Measurements from ENCODE around the gene SORCS2. TPM values are rescaled to one million over a fixed set of nuclear protein-coding genes. Genes with fewer than 3 reads are reported as not detected.

The SORCS2 gene
- polyA plus RNA-seq, 1 donor from 2014 or later: 1.0 TPM

DNA sequence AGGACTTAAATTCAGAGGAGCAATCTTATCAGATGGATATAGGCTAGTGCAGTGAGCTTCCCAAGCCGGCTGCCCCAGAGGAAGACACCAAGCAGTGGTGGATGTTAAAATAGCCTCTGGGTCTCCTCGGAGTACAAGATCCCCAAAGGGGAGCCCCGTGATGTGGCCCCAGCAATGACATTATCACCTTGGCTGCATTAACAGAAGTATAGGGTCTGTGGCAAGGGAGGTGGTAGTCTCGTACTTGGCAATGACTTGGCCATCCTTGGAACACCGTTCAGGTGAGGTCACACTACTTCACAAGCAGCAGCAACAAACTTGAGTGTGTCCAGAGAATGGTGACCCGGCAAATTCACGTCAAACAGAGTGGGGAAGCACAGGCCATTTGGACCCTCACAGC, 174.6 kb downstream of the SORCS2 start:
- H4K20me1 ChIP-seq (ENCODE audit: insufficient read depth): no peaks in the 10 kb centered on the region
- no peak overlapping the region for H2AFZ ChIP-seq (ENCODE audit: low read depth, low read length)
- no peaks in the 10 kb centered on the region for H3K36me3 ChIP-seq (ENCODE audit: insufficient read depth, low read length)
- no peaks in the 10 kb centered on the region for H3K9me2 ChIP-seq (ENCODE audit: insufficient read depth, low read length)
- no peaks in the 10 kb centered on the region for H3F3A ChIP-seq (ENCODE audit: insufficient read depth, low read length, poor library complexity, severe bottlenecking)
- H3K79me2 ChIP-seq (replicated peaks; ENCODE audit: insufficient read depth, low read length): no peaks in the 10 kb centered on the region
- H3K27ac ChIP-seq (ENCODE audit: low read length): no peak overlapping the region
- H3K4me3 ChIP-seq (ENCODE audit: low read length): no peak overlapping the region
- H3K4me2 ChIP-seq (ENCODE audit: low read length): no peak overlapping the region
- H3K9me3 ChIP-seq (ENCODE audit: low read length): no peaks in the 10 kb centered on the region
- no peak for TF ChIP-seq TAF1 (IDR thresholded peaks at IDR 0.05; ENCODE audit: low read depth)
- TF ChIP-seq, protein P1, sequence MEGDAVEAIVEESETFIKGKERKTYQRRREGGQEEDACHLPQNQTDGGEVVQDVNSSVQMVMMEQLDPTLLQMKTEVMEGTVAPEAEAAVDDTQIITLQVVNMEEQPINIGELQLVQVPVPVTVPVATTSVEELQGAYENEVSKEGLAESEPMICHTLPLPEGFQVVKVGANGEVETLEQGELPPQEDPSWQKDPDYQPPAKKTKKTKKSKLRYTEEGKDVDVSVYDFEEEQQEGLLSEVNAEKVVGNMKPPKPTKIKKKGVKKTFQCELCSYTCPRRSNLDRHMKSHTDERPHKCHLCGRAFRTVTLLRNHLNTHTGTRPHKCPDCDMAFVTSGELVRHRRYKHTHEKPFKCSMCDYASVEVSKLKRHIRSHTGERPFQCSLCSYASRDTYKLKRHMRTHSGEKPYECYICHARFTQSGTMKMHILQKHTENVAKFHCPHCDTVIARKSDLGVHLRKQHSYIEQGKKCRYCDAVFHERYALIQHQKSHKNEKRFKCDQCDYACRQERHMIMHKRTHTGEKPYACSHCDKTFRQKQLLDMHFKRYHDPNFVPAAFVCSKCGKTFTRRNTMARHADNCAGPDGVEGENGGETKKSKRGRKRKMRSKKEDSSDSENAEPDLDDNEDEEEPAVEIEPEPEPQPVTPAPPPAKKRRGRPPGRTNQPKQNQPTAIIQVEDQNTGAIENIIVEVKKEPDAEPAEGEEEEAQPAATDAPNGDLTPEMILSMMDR (IDR thresholded peaks at IDR 0.05; ENCODE audit: poor library complexity, severe bottlenecking): no peak
- no peak overlapping the region for H3K9ac ChIP-seq (ENCODE audit: low read length)
- H3K27me3 ChIP-seq (ENCODE audit: insufficient read depth, low read depth, low read length): no peaks in the 10 kb centered on the region

DNA sequence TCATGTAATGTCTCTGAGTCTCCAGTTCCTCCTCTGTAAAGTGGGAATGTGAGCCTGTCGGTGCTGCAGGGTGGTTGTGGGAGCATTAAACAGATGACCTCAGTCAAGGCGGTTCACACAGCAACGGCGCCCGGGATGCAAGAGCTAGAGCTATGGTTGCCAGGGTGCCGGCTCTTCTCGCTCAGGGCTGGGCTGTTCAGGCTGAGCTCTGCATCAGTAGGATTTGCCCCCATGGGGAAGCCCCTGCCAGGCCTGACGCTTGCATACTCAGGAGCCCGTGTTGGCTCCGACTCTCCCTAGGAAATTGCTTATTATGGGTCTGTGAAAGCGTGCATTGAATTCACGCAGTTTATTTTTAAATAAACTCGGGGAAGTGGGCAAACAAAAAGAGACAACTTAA, 175.1 kb downstream of the SORCS2 start:
- no peak overlapping the region for H3K4me2 ChIP-seq (ENCODE audit: low read length)
- no peak overlapping the region for H3K4me3 ChIP-seq (ENCODE audit: low read length)
- no peaks in the 10 kb centered on the region for H3K79me2 ChIP-seq (replicated peaks; ENCODE audit: insufficient read depth, low read length)
- no peaks in the 10 kb centered on the region for H3K9me2 ChIP-seq (ENCODE audit: insufficient read depth, low read length)
- no peaks in the 10 kb centered on the region for H4K20me1 ChIP-seq (ENCODE audit: insufficient read depth)
- H3K9ac ChIP-seq (ENCODE audit: low read length): no peak overlapping the region
- no peak overlapping the region for H3K27ac ChIP-seq (ENCODE audit: low read length)
- TF ChIP-seq EP300 (conservative IDR thresholded peaks at IDR 0.05; ENCODE audit: poor library complexity, severe bottlenecking) (no peak), POLR2AphosphoS5 (IDR thresholded peaks at IDR 0.05) (no peak), RAD21 (conservative IDR thresholded peaks at IDR 0.05) (no peak), TAF1 (IDR thresholded peaks at IDR 0.05; ENCODE audit: low read depth) (no peak), MXI1 (conservative IDR thresholded peaks at IDR 0.05; ENCODE audit: poor library complexity, severe bottlenecking) (no peak), EZH2 (IDR thresholded peaks at IDR 0.05; ENCODE audit: borderline replicate concordance, insufficient read depth, low read length, poor library complexity, severe bottlenecking) (no peak), SMC3 (conservative IDR thresholded peaks at IDR 0.05; ENCODE audit: poor library complexity) (no peak)
- TF ChIP-seq, protein P1 (IDR thresholded peaks at IDR 0.05; ENCODE audit: poor library complexity, severe bottlenecking): no peak
- TF ChIP-seq, protein P2, sequence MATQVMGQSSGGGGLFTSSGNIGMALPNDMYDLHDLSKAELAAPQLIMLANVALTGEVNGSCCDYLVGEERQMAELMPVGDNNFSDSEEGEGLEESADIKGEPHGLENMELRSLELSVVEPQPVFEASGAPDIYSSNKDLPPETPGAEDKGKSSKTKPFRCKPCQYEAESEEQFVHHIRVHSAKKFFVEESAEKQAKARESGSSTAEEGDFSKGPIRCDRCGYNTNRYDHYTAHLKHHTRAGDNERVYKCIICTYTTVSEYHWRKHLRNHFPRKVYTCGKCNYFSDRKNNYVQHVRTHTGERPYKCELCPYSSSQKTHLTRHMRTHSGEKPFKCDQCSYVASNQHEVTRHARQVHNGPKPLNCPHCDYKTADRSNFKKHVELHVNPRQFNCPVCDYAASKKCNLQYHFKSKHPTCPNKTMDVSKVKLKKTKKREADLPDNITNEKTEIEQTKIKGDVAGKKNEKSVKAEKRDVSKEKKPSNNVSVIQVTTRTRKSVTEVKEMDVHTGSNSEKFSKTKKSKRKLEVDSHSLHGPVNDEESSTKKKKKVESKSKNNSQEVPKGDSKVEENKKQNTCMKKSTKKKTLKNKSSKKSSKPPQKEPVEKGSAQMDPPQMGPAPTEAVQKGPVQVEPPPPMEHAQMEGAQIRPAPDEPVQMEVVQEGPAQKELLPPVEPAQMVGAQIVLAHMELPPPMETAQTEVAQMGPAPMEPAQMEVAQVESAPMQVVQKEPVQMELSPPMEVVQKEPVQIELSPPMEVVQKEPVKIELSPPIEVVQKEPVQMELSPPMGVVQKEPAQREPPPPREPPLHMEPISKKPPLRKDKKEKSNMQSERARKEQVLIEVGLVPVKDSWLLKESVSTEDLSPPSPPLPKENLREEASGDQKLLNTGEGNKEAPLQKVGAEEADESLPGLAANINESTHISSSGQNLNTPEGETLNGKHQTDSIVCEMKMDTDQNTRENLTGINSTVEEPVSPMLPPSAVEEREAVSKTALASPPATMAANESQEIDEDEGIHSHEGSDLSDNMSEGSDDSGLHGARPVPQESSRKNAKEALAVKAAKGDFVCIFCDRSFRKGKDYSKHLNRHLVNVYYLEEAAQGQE (IDR thresholded peaks at IDR 0.05; ENCODE audit: borderline replicate concordance): no peak
- H3F3A ChIP-seq (ENCODE audit: insufficient read depth, low read length, poor library complexity, severe bottlenecking): no peaks in the 10 kb centered on the region
- H3K9me3 ChIP-seq (ENCODE audit: low read length): no peaks in the 10 kb centered on the region
- H2AFZ ChIP-seq (ENCODE audit: low read depth, low read length): no peak overlapping the region
- no peaks in the 10 kb centered on the region for H3K27me3 ChIP-seq (ENCODE audit: insufficient read depth, low read depth, low read length)
- no peaks in the 10 kb centered on the region for H3K36me3 ChIP-seq (ENCODE audit: insufficient read depth, low read length)

Data from neural cell (in vitro differentiated cells).